Esophagus squamous epithelium (tissue), 4 donors: ENCODE results near the gene SAMD14.

Experiments
- CTCF ChIP-seq, 6 experiments: fragments of 450-650 bp in 4 of 6; fragments of 200-600 bp in 2 of 6; sonication (generic) in 2 of 6; IDR thresholded peaks; one replicate each; pipeline ENCODE4 v1.5.1; 2016 to 2019; ENCODE audit warnings: antibody characterized with exemption in 6 of 6, mild to moderate bottlenecking in 4 of 6, moderate library complexity in 4 of 6
- POLR2A ChIP-seq, 4 donors: fragments of 450-650 bp; IDR thresholded peaks; one replicate each; pipeline ENCODE4 v1.6.1; 2017; ENCODE audit warnings: antibody characterized with exemption in 4 of 4, mild to moderate bottlenecking in 4 of 4, moderate library complexity in 3 of 4

GRCh38 chr17:50067996-50068395, 62.0 kb downstream of the SAMD14 start:
- no peak for TF ChIP-seq POLR2A (IDR thresholded peaks at IDR 0.05)
- TF ChIP-seq CTCF (IDR thresholded peaks at IDR 0.05) = no peak
